Osteocyte (in vitro differentiated cells): ENCODE data around the gene PRKACG. TPM values are rescaled to one million over a fixed set of nuclear protein-coding genes. Genes with fewer than 3 reads are reported as not detected.

Experiments
- DNase-seq: peaks from one replicate; pipeline ENCODE4 v3.0.0; 2021; ENCODE audit warnings: mixed read lengths; ENCODE audit not compliant: unreplicated experiment; ENCODE audit errors: extremely low spot score
- H3K27ac Mint-ChIP-seq: one replicate; pipeline ENCODE4 v1.8.0; 2021; ENCODE audit warnings: mild to moderate bottlenecking, mixed read lengths; ENCODE audit not compliant: unreplicated experiment
- H3K27me3 Mint-ChIP-seq: one replicate; pipeline ENCODE4 v1.8.0; 2021; ENCODE audit warnings: mixed read lengths; ENCODE audit not compliant: unreplicated experiment
- H3K36me3 Mint-ChIP-seq: one replicate; pipeline ENCODE4 v1.8.0; 2021; ENCODE audit warnings: mixed read lengths; ENCODE audit not compliant: unreplicated experiment
- H3K4me1 Mint-ChIP-seq: one replicate; pipeline ENCODE4 v1.8.0; 2021; ENCODE audit warnings: mixed read lengths; ENCODE audit not compliant: unreplicated experiment
- H3K4me3 Mint-ChIP-seq: one replicate; pipeline ENCODE4 v1.8.0; 2021; ENCODE audit warnings: mild to moderate bottlenecking, moderate library complexity, mixed read lengths; ENCODE audit not compliant: unreplicated experiment
- H3K9me3 Mint-ChIP-seq: one replicate; pipeline ENCODE4 v1.8.0; 2021; ENCODE audit warnings: mixed read lengths; ENCODE audit not compliant: unreplicated experiment
- long read RNA-seq: library from polyadenylated mRNA; unstranded; transcript quantifications from one replicate; pipeline ENCODE4 v2.0.0, GENCODE V29; 2021
- total RNA-seq: library from RNA; stranded (reverse); gene quantifications from 2 replicates; pipeline ENCODE4 v1.2.1, GENCODE V29; 2021
- TF ChIP-seq, protein P1 (sequence below): fragments of 200-600 bp; sonication (generic); IDR thresholded peaks from 2 replicates; pipeline ENCODE4 v1.5.0; 2021; ENCODE audit warnings: antibody characterized with exemption, mild to moderate bottlenecking, moderate library complexity

Gene PRKACG
- not detected in 2 replicates for total RNA-seq
- long read RNA-seq = 0 reads

DNA sequence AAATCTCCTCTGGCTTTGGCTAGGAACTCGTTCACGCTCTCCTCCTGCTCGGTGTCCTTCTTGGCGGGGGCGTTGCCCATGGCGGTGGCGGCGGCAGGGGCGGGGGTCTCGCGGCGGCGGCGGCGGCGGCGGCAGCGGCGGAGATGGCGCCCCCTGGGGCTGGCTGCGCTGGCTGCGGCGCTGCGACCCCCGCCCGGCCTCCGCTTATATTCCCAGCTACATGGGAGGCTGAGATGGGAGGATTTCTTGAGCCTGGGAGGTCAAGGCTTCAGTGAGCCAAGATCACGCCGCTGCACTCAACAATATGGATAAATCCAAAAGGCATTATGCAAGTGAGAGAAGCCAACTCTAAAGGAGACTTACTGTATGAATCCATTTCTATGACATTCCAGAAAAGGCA is at the start of gene PRKACG:
TSS of gene PRKACG (minus strand) at position 101 of the 400 bp plus-strand sequence. CDS start at position 80, 21 bp downstream.
- Mint-ChIP-seq H3K4me3 (no peak within 1 kb of the TSS), H3K4me1 (no peaks in the 10 kb centered on the region), H3K36me3 (no peaks in the 10 kb centered on the region), H3K9me3 (no peaks in the 10 kb centered on the region), H3K27ac (no peak within 1 kb of the TSS), H3K27me3 (peaks cover 41% of the 10 kb centered on the region)
- TF ChIP-seq, protein P1, sequence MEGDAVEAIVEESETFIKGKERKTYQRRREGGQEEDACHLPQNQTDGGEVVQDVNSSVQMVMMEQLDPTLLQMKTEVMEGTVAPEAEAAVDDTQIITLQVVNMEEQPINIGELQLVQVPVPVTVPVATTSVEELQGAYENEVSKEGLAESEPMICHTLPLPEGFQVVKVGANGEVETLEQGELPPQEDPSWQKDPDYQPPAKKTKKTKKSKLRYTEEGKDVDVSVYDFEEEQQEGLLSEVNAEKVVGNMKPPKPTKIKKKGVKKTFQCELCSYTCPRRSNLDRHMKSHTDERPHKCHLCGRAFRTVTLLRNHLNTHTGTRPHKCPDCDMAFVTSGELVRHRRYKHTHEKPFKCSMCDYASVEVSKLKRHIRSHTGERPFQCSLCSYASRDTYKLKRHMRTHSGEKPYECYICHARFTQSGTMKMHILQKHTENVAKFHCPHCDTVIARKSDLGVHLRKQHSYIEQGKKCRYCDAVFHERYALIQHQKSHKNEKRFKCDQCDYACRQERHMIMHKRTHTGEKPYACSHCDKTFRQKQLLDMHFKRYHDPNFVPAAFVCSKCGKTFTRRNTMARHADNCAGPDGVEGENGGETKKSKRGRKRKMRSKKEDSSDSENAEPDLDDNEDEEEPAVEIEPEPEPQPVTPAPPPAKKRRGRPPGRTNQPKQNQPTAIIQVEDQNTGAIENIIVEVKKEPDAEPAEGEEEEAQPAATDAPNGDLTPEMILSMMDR = no peak
- DNase-seq = no peak

DNA sequence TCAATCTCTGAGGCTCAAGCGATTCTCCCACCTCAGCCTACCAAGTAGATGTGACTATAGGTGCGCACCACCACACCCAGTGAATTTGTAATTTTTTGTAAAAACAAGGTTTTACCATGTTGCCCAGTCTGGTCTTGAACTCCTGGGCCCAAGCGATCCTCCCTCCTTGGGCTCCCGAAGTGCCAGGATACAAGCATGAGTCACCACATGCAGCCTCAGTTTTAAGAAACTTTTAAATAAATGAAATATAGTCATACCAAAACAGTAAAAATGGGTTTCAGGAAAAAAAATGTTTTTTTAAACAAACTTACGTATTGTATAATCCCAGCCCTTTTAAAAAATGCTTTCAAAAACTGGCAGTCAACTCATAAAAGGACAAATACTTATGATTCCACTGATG is 48.3 kb upstream of the PRKACG start:
- TF ChIP-seq, protein P1 = no peak
- no peaks in the 10 kb centered on the region for H3K27me3 Mint-ChIP-seq
- peaks cover 12% of the 10 kb centered on the region for H3K36me3 Mint-ChIP-seq
- no peaks in the 10 kb centered on the region for H3K4me1 Mint-ChIP-seq
- no peaks in the 10 kb centered on the region for H3K9me3 Mint-ChIP-seq
- H3K27ac Mint-ChIP-seq = no peak overlapping the region
- DNase-seq = no peak
- H3K4me3 Mint-ChIP-seq = no peak overlapping the region

DNA sequence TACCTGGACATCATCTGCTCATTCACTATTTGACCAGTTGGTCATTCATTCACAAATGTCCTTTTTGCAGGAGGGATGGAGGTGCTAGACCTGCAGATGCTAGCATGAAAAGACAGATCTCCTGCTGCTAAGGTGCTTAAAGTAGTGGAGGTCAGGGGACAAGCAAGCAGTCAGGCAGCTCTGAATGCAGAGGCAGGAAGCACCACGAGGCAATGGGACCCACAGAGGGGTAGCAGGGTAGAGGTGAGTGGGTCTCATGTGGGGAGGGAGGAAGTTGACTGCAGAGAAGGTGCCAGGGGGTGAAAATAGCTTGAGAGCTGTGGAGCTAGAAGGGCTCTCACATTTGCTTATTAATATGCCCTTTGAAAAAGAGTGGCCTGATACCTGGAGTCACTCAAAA is 46.9 kb upstream of the PRKACG start:
- Mint-ChIP-seq H3K4me3 (no peak overlapping the region), H3K27ac (no peak overlapping the region), H3K4me1 (no peaks in the 10 kb centered on the region), H3K36me3 (peaks cover 11% of the 10 kb centered on the region), H3K27me3 (no peaks in the 10 kb centered on the region), H3K9me3 (no peaks in the 10 kb centered on the region)
- no peak for DNase-seq
- TF ChIP-seq, protein P1 = no peak

DNA sequence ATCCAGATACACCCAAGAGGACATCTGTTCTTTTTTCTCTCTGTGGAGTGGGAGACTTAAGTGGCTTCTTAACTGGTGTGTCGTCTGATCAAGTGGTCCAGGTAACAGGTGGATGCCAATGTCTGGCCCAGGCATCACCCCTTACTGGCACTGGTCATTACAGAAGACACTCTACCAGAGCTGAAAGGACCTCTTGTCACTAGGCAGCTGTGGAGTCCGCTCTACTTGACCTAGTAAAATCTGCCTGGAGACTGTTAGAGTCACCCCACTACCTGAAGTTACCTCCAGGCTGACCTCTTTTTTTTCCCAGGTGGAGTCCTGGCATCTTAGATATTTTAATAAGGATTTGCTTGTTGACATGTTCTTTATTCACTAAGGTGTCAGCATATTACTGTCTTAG is 44.2 kb upstream of the PRKACG start:
- Mint-ChIP-seq H3K27ac (no peak overlapping the region), H3K4me1 (peaks cover 2% of the 10 kb centered on the region), H3K27me3 (no peaks in the 10 kb centered on the region), H3K4me3 (no peak overlapping the region), H3K9me3 (no peaks in the 10 kb centered on the region), H3K36me3 (peaks cover 11% of the 10 kb centered on the region)
- TF ChIP-seq, protein P1 = no peak
- no peak for DNase-seq

DNA sequence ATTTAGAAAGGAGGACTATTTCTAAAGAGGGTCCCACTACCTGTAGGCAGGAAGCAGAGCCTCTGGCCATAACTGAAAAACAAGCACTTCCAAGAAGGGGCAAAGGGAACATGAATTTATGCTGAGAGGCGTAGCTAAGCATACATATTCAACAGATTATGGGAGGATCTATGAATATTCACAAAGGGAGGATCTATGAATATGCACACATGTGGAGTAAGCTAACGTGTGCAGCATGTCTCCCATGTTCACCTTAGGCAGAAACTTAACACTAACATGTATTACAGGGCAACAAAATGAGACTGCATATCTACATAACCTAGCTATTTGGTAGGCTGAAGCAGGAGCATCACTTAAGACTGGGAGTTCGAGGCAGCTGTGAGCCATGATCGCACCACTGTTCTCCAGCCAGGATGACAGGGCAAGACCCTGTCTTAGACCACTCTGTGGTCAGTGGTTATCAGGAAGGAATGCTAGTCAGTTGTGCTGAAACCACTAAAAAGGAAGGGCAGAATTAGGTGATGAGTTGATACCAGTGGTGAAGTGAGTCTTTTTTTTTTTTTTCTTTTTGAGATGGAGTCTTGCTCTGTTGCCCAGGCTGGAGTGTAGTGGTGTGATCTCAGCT is 42.4 kb upstream of the PRKACG start:
- no peak overlapping the region for H3K27ac Mint-ChIP-seq
- no peak for DNase-seq

More for the DNA sequence above, 42.4 kb upstream of the PRKACG start:
- no peaks in the 10 kb centered on the region for H3K27me3 Mint-ChIP-seq
- peaks cover 2% of the 10 kb centered on the region for H3K4me1 Mint-ChIP-seq
- TF ChIP-seq, protein P1 = no peak
- no peak overlapping the region for H3K4me3 Mint-ChIP-seq
- no peaks in the 10 kb centered on the region for H3K9me3 Mint-ChIP-seq
- peaks cover 11% of the 10 kb centered on the region for H3K36me3 Mint-ChIP-seq
